HCT116 (cell line): ENCODE results near the gene TNFRSF25. TPM values are rescaled to one million over a fixed set of nuclear protein-coding genes. Genes with fewer than 3 reads are reported as not detected.

Experiments used
- ATAC-seq: fragments of 200-7000 bp; cut with Tn5 transposase; 2 replicates; pipeline ENCODE4 v1.9.1; 2020; ENCODE audit warnings: mild to moderate bottlenecking, moderate library complexity
- BruUV-seq: library from RNA; stranded (reverse); fragments of 400-500 nt; replicated peaks from 2 replicates; lab custom pipeline; 2021; lab: Mats Ljungman, UMichigan
- CTCF ChIA-PET: fragments of 300-600 bp; sonication (Branson Sonifier 250); formaldehyde crosslinking; loops from one replicate; lab custom pipeline; 2021; ENCODE audit warnings: antibody characterized with exemption; lab: Charles Lee
- POLR2A ChIA-PET: fragments of 300-600, 350-600 bp; sonication (Branson Sonifier 250); formaldehyde crosslinking; loops from one replicate; lab custom pipeline; 2021; ENCODE audit warnings: antibody characterized with exemption; lab: Charles Lee
- RAD21 ChIA-PET, 2 experiments: fragments of 300-600 bp; sonication (Branson Sonifier 250); formaldehyde crosslinking; loops; one replicate each; lab custom pipeline; 2023; ENCODE audit warnings: low total read pairs in 2 of 2; ENCODE audit not compliant: uncharacterized antibody in 2 of 2, unreplicated experiment in 2 of 2, low non-redundant PET in 1 of 2; lab: Charles Lee
- DNase-seq: peaks from one replicate; pipeline ENCODE4 v3.0.0-alpha.2; 2010; ENCODE audit warnings: low read depth, low spot score
- H2AFZ ChIP-seq: fragments of 200-600 bp; shearing (Covaris generic), sonication (generic); 2 replicates; pipeline ENCODE4 v1.6.1; 2017; ENCODE audit warnings: low read depth, mixed run types, mixed read lengths, antibody characterized with exemption, low read length; ENCODE audit not compliant: poor library complexity, severe bottlenecking
- H3K27ac ChIP-seq: 2 replicates; pipeline ENCODE4 v1.5.1; 2012; ENCODE audit warnings: low read depth, low read length
- H3K27me3 ChIP-seq: fragments of 200-600 bp; sonication (generic); 2 replicates; pipeline ENCODE4 v1.6.1; 2016; ENCODE audit warnings: mixed run types, low read length, mixed read lengths; ENCODE audit not compliant: insufficient read depth
- H3K36me3 ChIP-seq, 2 experiments: fragments of 200-500 bp in 1 of 2; fragments of 200-600 bp in 1 of 2; sonication (Bioruptor generic) in 1 of 2; sonication (generic) in 1 of 2; 2 replicates each; pipeline versions ENCODE4 v1.5.1 to v1.6.1; 2014 to 2016; ENCODE audit warnings: low read length in 2 of 2, inconsistent platforms in 1 of 2, mixed read lengths in 1 of 2, mixed run types in 1 of 2; ENCODE audit not compliant: insufficient read depth in 2 of 2, control insufficient read depth in 1 of 2
- H3K4me1 ChIP-seq, 2 experiments: fragments of 200-600 bp in 1 of 2; sonication (generic) in 1 of 2; 2 replicates each; pipeline versions ENCODE4 v1.5.1 to v1.6.1; 2012 to 2017; ENCODE audit warnings: low read length in 2 of 2, inconsistent platforms in 1 of 2, mild to moderate bottlenecking in 1 of 2, mixed read lengths in 1 of 2, mixed run types in 1 of 2, moderate library complexity in 1 of 2; ENCODE audit not compliant: insufficient read depth in 2 of 2, control insufficient read depth in 1 of 2
- H3K4me2 ChIP-seq: fragments of 200-600 bp; sonication (generic); 2 replicates; pipeline ENCODE4 v1.6.1; 2017; ENCODE audit warnings: mixed run types, low read length, mixed read lengths
- H3K4me3 ChIP-seq, 2 experiments: fragments of 200-600 bp in 1 of 2; sonication (generic) in 1 of 2; replicated peaks in 1 of 2; 2 replicates each; pipeline ENCODE4 v1.5.1; 2011 to 2016; ENCODE audit warnings: low read length in 2 of 2, control low read depth in 1 of 2, low read depth in 1 of 2, mild to moderate bottlenecking in 1 of 2, mixed read lengths in 1 of 2, mixed run types in 1 of 2
- H3K79me2 ChIP-seq: fragments of 200-600 bp; sonication (generic); 2 replicates; pipeline ENCODE4 v1.6.1; 2017; ENCODE audit warnings: mild to moderate bottlenecking, mixed run types, low read length, moderate library complexity, mixed read lengths; ENCODE audit not compliant: insufficient read depth
- H3K9ac ChIP-seq: fragments of 200-600 bp; sonication (generic); 2 replicates; pipeline ENCODE4 v1.6.1; 2016; ENCODE audit warnings: low read length, mixed read lengths
- H3K9me2 ChIP-seq: fragments of 200-600 bp; sonication (generic), shearing (Covaris generic); 2 replicates; pipeline ENCODE4 v1.6.1; 2017; ENCODE audit warnings: mixed run types, mild to moderate bottlenecking, moderate library complexity; ENCODE audit not compliant: insufficient read depth
- H3K9me3 ChIP-seq, 2 experiments: fragments of 200-500 bp in 1 of 2; fragments of 200-600 bp in 1 of 2; sonication (Bioruptor generic) in 1 of 2; sonication (generic) in 1 of 2; 2 replicates each; pipeline ENCODE4 v1.6.1; 2014 to 2017; ENCODE audit warnings: low read length in 2 of 2, mixed read lengths in 2 of 2, inconsistent platforms in 1 of 2, low read depth in 1 of 2, mild to moderate bottlenecking in 1 of 2, mixed run types in 1 of 2, moderate library complexity in 1 of 2; ENCODE audit not compliant: control insufficient read depth in 1 of 2, insufficient read depth in 1 of 2
- H4K20me1 ChIP-seq: fragments of 200-600 bp; sonication (generic), shearing (Covaris generic); 2 replicates; pipeline ENCODE4 v1.6.1; 2017; ENCODE audit warnings: mixed run types, mild to moderate bottlenecking, moderate library complexity; ENCODE audit not compliant: insufficient read depth
- CBX3 ChIP-seq: IDR thresholded peaks from 2 replicates; pipeline ENCODE4 v1.6.1; 2012; ENCODE audit warnings: low read depth
- CEBPB ChIP-seq: IDR thresholded peaks from 2 replicates; pipeline ENCODE4 v1.6.1; 2012; ENCODE audit warnings: low read depth
- FOSL1 ChIP-seq: IDR thresholded peaks from 2 replicates; pipeline ENCODE4 v1.6.1; 2012; ENCODE audit warnings: low read depth
- POLR2AphosphoS5 ChIP-seq: IDR thresholded peaks from 2 replicates; pipeline ENCODE4 v1.6.1; 2011; ENCODE audit warnings: mild to moderate bottlenecking, low read depth, low read length, moderate library complexity
- RAD21 ChIP-seq: IDR thresholded peaks from 2 replicates; pipeline ENCODE4 v1.6.1; 2012; ENCODE audit warnings: low read depth, mild to moderate bottlenecking
- SIN3A ChIP-seq: IDR thresholded peaks from 2 replicates; pipeline ENCODE4 v1.6.1; 2012; ENCODE audit warnings: low read depth
- SP1 ChIP-seq: IDR thresholded peaks from 2 replicates; pipeline ENCODE4 v1.6.1; 2012; ENCODE audit warnings: low read depth
- SRF ChIP-seq: IDR thresholded peaks from 2 replicates; pipeline ENCODE4 v1.6.1; 2012; ENCODE audit warnings: low read depth
- YY1 ChIP-seq: IDR thresholded peaks from 2 replicates; pipeline ENCODE4 v1.6.1; 2011; ENCODE audit warnings: low read length, low read depth, moderate library complexity, mild to moderate bottlenecking; ENCODE audit not compliant: insufficient replicate concordance; ENCODE audit errors: extremely low read depth
- ZFX ChIP-seq: fragments of 450-650 bp; IDR thresholded peaks from 2 replicates; pipeline ENCODE4 v1.6.1; 2017
- ZNF274 ChIP-seq: fragments of 200-500 bp; sonication (Bioruptor generic); IDR thresholded peaks from 2 replicates; pipeline ENCODE4 v1.6.1; 2014; ENCODE audit warnings: mild to moderate bottlenecking, low read depth, low read length, inconsistent platforms
- intact Hi-C: fragments of 100-400 bp; cut with micrococcal nuclease; formaldehyde crosslinking; loops from 2 replicates; pipeline ENCODE4 v1.10.0; 2022
- total RNA-seq: library from RNA; stranded (reverse); gene quantifications from one replicate; pipeline ENCODE4 v1.2.1, GENCODE V29; 2021; ENCODE audit not compliant: unreplicated experiment
- TF ChIP-seq, protein P1 (sequence below), 3 experiments: fragments of 200-600 bp in 1 of 3; sonication (generic) in 1 of 3; IDR thresholded peaks in 2 of 3; conservative IDR thresholded peaks in 1 of 3; 2 replicates each; pipeline ENCODE4 v1.5.1; 2012 to 2017; ENCODE audit warnings: low read depth in 2 of 3, low read length in 2 of 3, antibody characterized with exemption in 1 of 3, borderline replicate concordance in 1 of 3, control low read depth in 1 of 3, mild to moderate bottlenecking in 1 of 3, mixed read lengths in 1 of 3, mixed run types in 1 of 3, moderate library complexity in 1 of 3; ENCODE audit not compliant: insufficient read depth in 1 of 3
- TF ChIP-seq, protein P2 (sequence below): IDR thresholded peaks from 2 replicates; pipeline ENCODE4 v1.6.1; 2011; ENCODE audit warnings: mild to moderate bottlenecking, low read length, moderate library complexity; ENCODE audit not compliant: insufficient replicate concordance; ENCODE audit errors: extremely low read depth

TNFRSF25 gene
- total RNA-seq, 1 experiment from 2014 or later = 27.5 TPM

DNA sequence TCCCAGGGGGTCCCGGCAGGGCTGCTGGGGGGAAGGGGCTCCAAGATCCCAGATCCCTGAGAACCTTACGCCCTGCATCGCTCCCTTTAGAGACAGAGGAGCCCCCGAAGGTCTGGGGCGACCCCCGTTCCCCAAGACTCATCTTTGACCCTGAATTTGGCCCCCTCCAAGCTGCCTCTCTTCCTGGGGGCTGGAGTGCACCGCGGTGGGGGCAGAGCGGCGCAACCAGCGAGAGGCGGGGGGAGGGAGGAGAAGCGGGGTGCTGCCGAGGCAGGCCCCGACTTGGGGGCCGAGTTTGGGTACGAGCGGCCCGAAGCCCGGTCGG lies 30.9 kb upstream of the TNFRSF25 start:
- ChIA-PET POLR2A (no interaction called here), CTCF (no interaction called here), RAD21 (no interaction called here)
- H3K27me3 ChIP-seq = no peaks in the 10 kb centered on the region
- peak overlapping the region; percentile 56 to 64 for H3K4me3 ChIP-seq
- peak overlapping the region; percentile 44; the same call in 1 of the 2 replicates for H3K27ac ChIP-seq
- DNase-seq (no peak), ATAC-seq (no peak)
- H3K4me2 ChIP-seq = peak overlapping the region; percentile 91
- H3K4me1 ChIP-seq = peaks cover 22 to 52% of the 10 kb centered on the region in 2 experiments
- H3K9me2 ChIP-seq = no peaks in the 10 kb centered on the region
- no peaks in the 10 kb centered on the region for H3K9me3 ChIP-seq
- no peaks in the 10 kb centered on the region for H4K20me1 ChIP-seq
- no peaks in the 10 kb centered on the region for H3K79me2 ChIP-seq
- H2AFZ ChIP-seq = no peak overlapping the region
- TF ChIP-seq SRF (no peak), CBX3 (no peak), ZFX (no peak), CEBPB (no peak), ZNF274 (no peak), RAD21 (no peak), FOSL1 (no peak), YY1 (no peak), POLR2AphosphoS5 (no peak), SIN3A (no peak), SP1 (no peak)
- TF ChIP-seq, protein P1, sequence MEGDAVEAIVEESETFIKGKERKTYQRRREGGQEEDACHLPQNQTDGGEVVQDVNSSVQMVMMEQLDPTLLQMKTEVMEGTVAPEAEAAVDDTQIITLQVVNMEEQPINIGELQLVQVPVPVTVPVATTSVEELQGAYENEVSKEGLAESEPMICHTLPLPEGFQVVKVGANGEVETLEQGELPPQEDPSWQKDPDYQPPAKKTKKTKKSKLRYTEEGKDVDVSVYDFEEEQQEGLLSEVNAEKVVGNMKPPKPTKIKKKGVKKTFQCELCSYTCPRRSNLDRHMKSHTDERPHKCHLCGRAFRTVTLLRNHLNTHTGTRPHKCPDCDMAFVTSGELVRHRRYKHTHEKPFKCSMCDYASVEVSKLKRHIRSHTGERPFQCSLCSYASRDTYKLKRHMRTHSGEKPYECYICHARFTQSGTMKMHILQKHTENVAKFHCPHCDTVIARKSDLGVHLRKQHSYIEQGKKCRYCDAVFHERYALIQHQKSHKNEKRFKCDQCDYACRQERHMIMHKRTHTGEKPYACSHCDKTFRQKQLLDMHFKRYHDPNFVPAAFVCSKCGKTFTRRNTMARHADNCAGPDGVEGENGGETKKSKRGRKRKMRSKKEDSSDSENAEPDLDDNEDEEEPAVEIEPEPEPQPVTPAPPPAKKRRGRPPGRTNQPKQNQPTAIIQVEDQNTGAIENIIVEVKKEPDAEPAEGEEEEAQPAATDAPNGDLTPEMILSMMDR (IDR thresholded peaks at IDR 0.05 in 2 of 3, conservative IDR thresholded peaks at IDR 0.05 in 1 of 3; ENCODE audit: borderline replicate concordance in 1 of 3, insufficient read depth in 1 of 3, low read depth in 2 of 3, low read length in 2 of 3) = no peak
- TF ChIP-seq, protein P2, sequence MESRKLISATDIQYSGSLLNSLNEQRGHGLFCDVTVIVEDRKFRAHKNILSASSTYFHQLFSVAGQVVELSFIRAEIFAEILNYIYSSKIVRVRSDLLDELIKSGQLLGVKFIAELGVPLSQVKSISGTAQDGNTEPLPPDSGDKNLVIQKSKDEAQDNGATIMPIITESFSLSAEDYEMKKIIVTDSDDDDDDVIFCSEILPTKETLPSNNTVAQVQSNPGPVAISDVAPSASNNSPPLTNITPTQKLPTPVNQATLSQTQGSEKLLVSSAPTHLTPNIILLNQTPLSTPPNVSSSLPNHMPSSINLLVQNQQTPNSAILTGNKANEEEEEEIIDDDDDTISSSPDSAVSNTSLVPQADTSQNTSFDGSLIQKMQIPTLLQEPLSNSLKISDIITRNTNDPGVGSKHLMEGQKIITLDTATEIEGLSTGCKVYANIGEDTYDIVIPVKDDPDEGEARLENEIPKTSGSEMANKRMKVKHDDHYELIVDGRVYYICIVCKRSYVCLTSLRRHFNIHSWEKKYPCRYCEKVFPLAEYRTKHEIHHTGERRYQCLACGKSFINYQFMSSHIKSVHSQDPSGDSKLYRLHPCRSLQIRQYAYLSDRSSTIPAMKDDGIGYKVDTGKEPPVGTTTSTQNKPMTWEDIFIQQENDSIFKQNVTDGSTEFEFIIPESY = no peak
- TF ChIP-seq, all 23 proteins: peak for 0
- H3K9ac ChIP-seq = peak overlapping the region; percentile 61
- intact Hi-C loops = no loop called here
- no peaks in the 10 kb centered on the region for H3K36me3 ChIP-seq
- BruUV-seq = no TSS peak
